ENCODE results near the gene RORC. TPM values are rescaled to one million over a fixed set of nuclear protein-coding genes. Genes with fewer than 3 reads are reported as not detected.

RORC gene
- total and polyA plus RNA-seq, 2 of the 8 experiments (the other 6 are each of a cell fraction or from before 2014, with no cell fraction given), result 0.44 to 0.54 TPM

DNA sequence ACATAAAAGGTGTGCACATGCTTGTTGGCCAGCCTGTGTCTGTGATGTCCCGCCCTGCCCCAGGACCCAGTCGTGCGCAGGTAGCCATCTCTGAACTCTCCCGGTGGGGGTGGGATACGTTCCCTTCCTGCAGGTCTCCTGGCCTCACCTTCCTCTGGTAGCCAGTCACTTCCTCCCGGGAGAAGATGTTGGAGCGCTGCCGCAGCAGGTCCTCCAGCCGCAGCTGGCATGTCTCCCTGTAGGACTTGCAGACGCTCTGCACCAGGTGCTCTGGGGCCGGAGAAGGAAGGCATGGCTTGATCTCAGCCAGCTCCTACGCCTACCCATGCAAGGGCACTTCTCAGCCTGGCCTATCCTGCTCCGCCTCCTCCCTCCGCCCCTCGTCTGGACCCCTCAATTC, 17.2 kb downstream of the RORC start (continued):
- no peak for TF ChIP-seq SAP30 (IDR thresholded peaks at IDR 0.05; ENCODE audit: insufficient read depth, insufficient replicate concordance, low read length)
- no peak for TF ChIP-seq E2F6 (IDR thresholded peaks at IDR 0.05)
- TF ChIP-seq TAF1 (IDR thresholded peaks at IDR 0.05; ENCODE audit: low read depth, low read length), result no peak
- no peak for TF ChIP-seq FOSL1 (IDR thresholded peaks at IDR 0.05; ENCODE audit: insufficient read depth, low read depth, low read length)
- TF ChIP-seq CBX5 (IDR thresholded peaks at IDR 0.05; ENCODE audit: low read depth, low read length), result no peak
- TF ChIP-seq, protein P1, sequence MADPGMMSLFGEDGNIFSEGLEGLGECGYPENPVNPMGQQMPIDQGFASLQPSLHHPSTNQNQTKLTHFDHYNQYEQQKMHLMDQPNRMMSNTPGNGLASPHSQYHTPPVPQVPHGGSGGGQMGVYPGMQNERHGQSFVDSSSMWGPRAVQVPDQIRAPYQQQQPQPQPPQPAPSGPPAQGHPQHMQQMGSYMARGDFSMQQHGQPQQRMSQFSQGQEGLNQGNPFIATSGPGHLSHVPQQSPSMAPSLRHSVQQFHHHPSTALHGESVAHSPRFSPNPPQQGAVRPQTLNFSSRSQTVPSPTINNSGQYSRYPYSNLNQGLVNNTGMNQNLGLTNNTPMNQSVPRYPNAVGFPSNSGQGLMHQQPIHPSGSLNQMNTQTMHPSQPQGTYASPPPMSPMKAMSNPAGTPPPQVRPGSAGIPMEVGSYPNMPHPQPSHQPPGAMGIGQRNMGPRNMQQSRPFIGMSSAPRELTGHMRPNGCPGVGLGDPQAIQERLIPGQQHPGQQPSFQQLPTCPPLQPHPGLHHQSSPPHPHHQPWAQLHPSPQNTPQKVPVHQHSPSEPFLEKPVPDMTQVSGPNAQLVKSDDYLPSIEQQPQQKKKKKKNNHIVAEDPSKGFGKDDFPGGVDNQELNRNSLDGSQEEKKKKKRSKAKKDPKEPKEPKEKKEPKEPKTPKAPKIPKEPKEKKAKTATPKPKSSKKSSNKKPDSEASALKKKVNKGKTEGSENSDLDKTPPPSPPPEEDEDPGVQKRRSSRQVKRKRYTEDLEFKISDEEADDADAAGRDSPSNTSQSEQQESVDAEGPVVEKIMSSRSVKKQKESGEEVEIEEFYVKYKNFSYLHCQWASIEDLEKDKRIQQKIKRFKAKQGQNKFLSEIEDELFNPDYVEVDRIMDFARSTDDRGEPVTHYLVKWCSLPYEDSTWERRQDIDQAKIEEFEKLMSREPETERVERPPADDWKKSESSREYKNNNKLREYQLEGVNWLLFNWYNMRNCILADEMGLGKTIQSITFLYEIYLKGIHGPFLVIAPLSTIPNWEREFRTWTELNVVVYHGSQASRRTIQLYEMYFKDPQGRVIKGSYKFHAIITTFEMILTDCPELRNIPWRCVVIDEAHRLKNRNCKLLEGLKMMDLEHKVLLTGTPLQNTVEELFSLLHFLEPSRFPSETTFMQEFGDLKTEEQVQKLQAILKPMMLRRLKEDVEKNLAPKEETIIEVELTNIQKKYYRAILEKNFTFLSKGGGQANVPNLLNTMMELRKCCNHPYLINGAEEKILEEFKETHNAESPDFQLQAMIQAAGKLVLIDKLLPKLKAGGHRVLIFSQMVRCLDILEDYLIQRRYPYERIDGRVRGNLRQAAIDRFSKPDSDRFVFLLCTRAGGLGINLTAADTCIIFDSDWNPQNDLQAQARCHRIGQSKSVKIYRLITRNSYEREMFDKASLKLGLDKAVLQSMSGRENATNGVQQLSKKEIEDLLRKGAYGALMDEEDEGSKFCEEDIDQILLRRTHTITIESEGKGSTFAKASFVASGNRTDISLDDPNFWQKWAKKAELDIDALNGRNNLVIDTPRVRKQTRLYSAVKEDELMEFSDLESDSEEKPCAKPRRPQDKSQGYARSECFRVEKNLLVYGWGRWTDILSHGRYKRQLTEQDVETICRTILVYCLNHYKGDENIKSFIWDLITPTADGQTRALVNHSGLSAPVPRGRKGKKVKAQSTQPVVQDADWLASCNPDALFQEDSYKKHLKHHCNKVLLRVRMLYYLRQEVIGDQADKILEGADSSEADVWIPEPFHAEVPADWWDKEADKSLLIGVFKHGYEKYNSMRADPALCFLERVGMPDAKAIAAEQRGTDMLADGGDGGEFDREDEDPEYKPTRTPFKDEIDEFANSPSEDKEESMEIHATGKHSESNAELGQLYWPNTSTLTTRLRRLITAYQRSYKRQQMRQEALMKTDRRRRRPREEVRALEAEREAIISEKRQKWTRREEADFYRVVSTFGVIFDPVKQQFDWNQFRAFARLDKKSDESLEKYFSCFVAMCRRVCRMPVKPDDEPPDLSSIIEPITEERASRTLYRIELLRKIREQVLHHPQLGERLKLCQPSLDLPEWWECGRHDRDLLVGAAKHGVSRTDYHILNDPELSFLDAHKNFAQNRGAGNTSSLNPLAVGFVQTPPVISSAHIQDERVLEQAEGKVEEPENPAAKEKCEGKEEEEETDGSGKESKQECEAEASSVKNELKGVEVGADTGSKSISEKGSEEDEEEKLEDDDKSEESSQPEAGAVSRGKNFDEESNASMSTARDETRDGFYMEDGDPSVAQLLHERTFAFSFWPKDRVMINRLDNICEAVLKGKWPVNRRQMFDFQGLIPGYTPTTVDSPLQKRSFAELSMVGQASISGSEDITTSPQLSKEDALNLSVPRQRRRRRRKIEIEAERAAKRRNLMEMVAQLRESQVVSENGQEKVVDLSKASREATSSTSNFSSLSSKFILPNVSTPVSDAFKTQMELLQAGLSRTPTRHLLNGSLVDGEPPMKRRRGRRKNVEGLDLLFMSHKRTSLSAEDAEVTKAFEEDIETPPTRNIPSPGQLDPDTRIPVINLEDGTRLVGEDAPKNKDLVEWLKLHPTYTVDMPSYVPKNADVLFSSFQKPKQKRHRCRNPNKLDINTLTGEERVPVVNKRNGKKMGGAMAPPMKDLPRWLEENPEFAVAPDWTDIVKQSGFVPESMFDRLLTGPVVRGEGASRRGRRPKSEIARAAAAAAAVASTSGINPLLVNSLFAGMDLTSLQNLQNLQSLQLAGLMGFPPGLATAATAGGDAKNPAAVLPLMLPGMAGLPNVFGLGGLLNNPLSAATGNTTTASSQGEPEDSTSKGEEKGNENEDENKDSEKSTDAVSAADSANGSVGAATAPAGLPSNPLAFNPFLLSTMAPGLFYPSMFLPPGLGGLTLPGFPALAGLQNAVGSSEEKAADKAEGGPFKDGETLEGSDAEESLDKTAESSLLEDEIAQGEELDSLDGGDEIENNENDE (IDR thresholded peaks at IDR 0.05; ENCODE audit: insufficient replicate concordance, low read length), result no peak

All from H1 (cell line).